ENCODE measurements around the gene TEKTIP1.
"Not testable (repeated sequence)": the region's sequence is repeated elsewhere in the genome, so short reads cannot be mapped to it uniquely, and the experiment has no call there.

TEKTIP1 gene

DNA sequence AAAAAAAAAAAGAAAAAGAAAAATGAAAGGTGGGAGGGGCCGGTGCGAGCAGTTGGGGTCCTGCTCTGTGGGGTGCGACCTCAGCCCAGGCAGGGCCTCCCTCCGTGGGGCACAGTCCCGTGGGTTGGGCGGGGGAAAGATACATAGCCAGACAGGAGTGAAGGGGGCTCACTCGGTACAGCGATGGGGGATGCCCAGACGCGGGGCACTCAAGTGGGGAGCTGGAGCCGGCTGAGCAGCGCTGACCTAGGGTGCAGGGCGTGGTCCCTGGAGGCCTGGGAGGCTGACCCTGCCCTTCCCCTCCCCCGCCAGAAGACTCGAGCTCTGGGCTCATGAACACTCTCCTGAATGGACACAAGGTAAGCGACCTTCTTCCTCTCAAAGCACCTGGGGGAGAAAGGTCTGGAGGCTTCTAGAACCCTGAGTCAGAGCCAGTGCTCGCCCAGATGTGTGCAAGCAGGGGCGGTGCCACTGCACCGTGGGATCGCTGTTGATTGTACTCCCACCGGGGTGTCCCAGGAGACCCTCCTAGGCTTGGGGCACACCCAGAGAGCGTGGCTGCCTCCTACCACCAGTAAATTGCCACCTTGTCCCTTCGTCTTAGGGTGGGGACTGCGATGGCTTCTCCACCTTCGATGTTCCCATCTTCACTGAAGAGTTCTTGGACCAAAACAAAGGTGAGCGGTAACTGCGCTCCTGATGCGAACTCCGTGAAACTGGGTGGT is 37.1 kb downstream of the TEKTIP1 start:
- no peaks in the 10 kb centered on the region for H3K9me3 ChIP-seq (ENCODE audit: control insufficient read depth, low read depth, low read length)
- no peaks in the 10 kb centered on the region for H3K36me3 ChIP-seq (ENCODE audit: control insufficient read depth, low read depth, low read length)
- no peak overlapping the region for H3K9ac ChIP-seq (ENCODE audit: low read length)
- no peak overlapping the region for H3K27ac ChIP-seq (ENCODE audit: low read length)
- peak overlapping the region; percentile 53 for H3K4me3 ChIP-seq (ENCODE audit: low read length)
- H3K4me1 ChIP-seq (ENCODE audit: control insufficient read depth, low read depth, low read length), result peaks cover 10% of the 10 kb centered on the region
- no peaks in the 10 kb centered on the region for H3K27me3 ChIP-seq (ENCODE audit: control insufficient read depth, insufficient read depth, low read length)

DNA sequence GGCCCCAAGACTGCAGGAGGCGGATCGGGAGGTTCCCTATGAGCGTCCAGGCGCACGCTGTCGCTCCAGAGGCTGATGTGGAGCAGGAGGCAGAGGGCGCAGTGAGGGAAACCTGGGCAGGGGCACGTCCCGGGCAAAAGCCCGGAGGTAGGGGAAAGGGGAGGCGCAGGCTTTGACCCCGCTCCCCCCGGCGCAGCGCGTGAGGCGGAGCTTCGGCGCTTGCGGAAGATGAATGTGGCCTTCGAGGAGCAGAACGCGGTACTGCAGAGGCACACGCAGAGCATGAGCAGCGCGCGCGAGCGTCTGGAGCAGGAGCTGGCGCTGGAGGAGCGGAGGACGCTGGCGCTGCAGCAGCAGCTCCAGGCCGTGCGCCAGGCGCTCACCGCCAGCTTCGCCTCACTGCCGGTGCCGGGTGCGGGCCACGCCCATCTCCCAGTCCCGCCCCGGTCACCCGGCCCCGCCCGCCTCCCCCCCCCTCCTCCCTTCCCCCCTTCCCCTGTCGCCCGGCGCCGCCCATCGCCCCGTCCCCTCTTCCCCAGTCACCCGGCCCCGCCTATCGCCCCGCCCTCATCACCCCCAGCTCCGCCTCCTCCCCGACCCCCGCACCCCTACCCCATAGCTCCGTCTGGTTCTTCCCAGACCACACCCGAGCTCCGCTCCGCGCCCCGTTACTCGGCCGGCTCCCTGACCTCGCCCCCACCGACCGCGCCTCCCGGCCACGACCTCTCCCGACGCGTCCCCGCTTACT is 37.9 kb downstream of the TEKTIP1 start:
- peak overlapping the region; percentile 53 for H3K4me3 ChIP-seq (ENCODE audit: low read length)
- no peak overlapping the region for H3K9ac ChIP-seq (ENCODE audit: low read length)
- no peak overlapping the region for H3K27ac ChIP-seq (ENCODE audit: low read length)
- H3K4me1 ChIP-seq (ENCODE audit: control insufficient read depth, low read depth, low read length), result peaks cover 10% of the 10 kb centered on the region
- no peaks in the 10 kb centered on the region for H3K27me3 ChIP-seq (ENCODE audit: control insufficient read depth, insufficient read depth, low read length)
- no peaks in the 10 kb centered on the region for H3K36me3 ChIP-seq (ENCODE audit: control insufficient read depth, low read depth, low read length)
- H3K9me3 ChIP-seq (ENCODE audit: control insufficient read depth, low read depth, low read length), result no peaks in the 10 kb centered on the region

DNA sequence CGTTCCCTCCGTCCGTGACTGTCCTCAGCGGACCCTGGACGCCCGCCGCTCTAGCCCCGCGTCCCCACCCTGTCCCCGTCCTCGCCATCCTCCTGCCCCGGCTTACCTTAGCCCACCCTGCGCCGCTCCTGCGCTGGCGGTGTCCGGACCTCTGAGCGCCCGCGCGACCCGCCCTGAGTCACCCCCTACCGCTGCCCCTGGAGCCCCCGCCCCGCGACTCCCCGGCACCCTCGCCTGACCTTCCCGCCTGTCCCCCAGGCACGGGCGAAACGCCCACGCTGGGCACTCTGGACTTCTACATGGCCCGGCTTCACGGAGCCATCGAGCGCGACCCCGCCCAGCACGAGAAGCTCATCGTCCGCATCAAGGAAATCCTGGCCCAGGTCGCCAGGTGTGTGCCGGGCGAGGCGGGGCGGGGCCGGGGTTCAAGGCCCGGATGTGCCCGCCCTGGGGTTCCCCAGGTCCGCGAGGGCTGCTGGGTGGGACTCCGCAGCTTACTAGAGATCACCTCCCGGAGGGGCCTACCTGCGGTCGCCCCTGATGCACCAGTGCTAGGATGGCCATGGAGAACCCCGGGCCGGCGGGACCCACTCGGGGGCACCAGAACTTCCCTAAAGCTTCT is 38.9 kb downstream of the TEKTIP1 start:
- H3K27ac ChIP-seq (ENCODE audit: low read length), result no peak overlapping the region
- H3K36me3 ChIP-seq (ENCODE audit: control insufficient read depth, low read depth, low read length), result no peaks in the 10 kb centered on the region
- no peaks in the 10 kb centered on the region for H3K27me3 ChIP-seq (ENCODE audit: control insufficient read depth, insufficient read depth, low read length)
- H3K9me3 ChIP-seq (ENCODE audit: control insufficient read depth, low read depth, low read length), result no peaks in the 10 kb centered on the region
- peaks cover 6% of the 10 kb centered on the region for H3K4me1 ChIP-seq (ENCODE audit: control insufficient read depth, low read depth, low read length)
- no peak overlapping the region for H3K4me3 ChIP-seq (ENCODE audit: low read length)
- no peak overlapping the region for H3K9ac ChIP-seq (ENCODE audit: low read length)

DNA sequence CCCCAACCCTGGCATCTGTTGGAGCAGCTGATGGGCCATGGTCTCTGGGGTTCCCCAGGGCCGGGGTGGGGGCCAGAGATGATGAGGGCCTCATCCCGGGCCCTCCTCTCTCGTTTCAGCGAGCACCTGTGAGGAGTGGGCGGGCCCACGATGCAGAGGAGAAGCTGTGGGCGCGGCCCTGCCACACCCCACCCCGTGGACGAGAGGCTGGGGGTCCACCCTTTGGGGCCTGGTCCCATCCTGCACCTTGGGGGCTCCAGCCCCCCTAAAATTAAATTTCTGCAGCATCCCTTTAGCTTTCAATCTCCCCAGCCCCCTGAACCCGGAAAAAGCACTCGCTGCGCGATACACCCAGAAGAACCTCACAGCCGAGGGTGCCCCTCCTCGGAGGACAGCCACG is 39.4 kb downstream of the TEKTIP1 start:
- Histone ChIP-seq H3K27me3 (ENCODE audit: control insufficient read depth, insufficient read depth, low read length) (no peaks in the 10 kb centered on the region), H3K27ac (ENCODE audit: low read length) (no peak overlapping the region), H3K9me3 (ENCODE audit: control insufficient read depth, low read depth, low read length) (no peaks in the 10 kb centered on the region), H3K36me3 (ENCODE audit: control insufficient read depth, low read depth, low read length) (no peaks in the 10 kb centered on the region), H3K4me3 (ENCODE audit: low read length) (no peak overlapping the region), H3K9ac (ENCODE audit: low read length) (no peak overlapping the region), H3K4me1 (ENCODE audit: control insufficient read depth, low read depth, low read length) (peaks cover 6% of the 10 kb centered on the region)

DNA sequence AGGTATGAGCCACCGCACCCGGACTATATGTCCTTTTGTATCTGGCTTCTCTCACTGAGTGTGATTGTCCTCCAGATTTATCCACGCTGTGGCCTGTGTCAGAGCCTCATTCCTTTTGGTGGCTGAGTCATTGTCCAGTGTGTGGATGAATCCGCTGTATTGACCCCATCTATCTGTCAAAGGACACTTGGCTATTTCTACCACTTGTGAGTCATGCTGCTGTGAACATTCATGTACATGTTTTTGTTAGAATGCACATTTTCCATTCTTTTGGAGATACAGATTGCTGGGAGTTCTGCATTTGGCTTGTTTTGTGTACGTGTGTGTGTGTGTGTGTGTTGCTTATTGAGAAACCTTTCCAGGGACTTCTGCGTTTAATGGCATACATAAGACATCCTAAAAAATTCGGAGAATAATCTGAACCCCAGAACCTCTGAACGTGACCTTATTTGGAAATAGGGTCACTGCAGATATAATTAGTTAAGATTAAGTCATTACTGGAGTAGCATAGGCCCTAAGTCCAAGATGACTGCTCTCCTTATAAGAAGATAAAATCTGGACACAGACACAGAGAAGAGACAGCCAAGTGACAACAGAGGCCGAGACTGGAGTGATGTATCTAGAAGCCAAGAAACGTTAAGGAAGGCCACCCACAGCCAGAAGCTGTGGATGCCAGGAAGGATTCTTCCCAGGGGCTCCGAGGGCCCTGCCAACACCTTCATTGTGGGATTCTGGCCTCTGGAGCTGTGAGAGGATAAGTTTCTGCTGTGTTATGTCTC is 41.4 kb downstream of the TEKTIP1 start:
- no peak overlapping the region for H3K27ac ChIP-seq (ENCODE audit: low read length)
- peaks cover 6% of the 10 kb centered on the region for H3K4me1 ChIP-seq (ENCODE audit: control insufficient read depth, low read depth, low read length)
- H3K9ac ChIP-seq (ENCODE audit: low read length), result no peak overlapping the region
- no peaks in the 10 kb centered on the region for H3K36me3 ChIP-seq (ENCODE audit: control insufficient read depth, low read depth, low read length)
- H3K4me3 ChIP-seq (ENCODE audit: low read length), result no peak overlapping the region
- H3K27me3 ChIP-seq (ENCODE audit: control insufficient read depth, insufficient read depth, low read length), result peaks cover 6% of the 10 kb centered on the region
- H3K9me3 ChIP-seq (ENCODE audit: control insufficient read depth, low read depth, low read length), result no peaks in the 10 kb centered on the region

DNA sequence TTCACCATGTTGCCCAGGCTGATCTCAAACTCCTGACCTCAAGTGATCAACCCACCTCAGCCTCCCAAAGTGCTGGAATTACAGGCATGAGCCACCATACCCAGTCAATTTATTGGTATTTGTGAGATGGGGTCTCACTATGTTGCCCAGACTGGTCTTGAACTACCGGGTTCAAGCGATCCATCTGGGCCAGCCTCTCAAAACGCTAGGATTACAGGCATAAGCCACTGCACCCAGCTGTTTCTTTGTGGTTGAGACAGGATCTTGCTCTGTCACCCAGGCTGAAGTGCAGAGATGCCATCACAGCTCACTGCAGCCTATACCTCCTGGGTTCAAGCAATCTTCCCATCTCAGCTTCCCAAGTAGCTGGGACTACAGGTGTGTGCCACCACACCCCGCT is 42.8 kb downstream of the TEKTIP1 start:
- not testable (repeated sequence) for H3K9ac ChIP-seq (ENCODE audit: low read length); H3K4me3 ChIP-seq (ENCODE audit: low read length); H3K4me1 ChIP-seq (ENCODE audit: control insufficient read depth, low read depth, low read length); H3K36me3 ChIP-seq (ENCODE audit: control insufficient read depth, low read depth, low read length); H3K9me3 ChIP-seq (ENCODE audit: control insufficient read depth, low read depth, low read length); H3K27ac ChIP-seq (ENCODE audit: low read length)
- peaks cover 20% of the 10 kb centered on the region for H3K27me3 ChIP-seq (ENCODE audit: control insufficient read depth, insufficient read depth, low read length)

DNA sequence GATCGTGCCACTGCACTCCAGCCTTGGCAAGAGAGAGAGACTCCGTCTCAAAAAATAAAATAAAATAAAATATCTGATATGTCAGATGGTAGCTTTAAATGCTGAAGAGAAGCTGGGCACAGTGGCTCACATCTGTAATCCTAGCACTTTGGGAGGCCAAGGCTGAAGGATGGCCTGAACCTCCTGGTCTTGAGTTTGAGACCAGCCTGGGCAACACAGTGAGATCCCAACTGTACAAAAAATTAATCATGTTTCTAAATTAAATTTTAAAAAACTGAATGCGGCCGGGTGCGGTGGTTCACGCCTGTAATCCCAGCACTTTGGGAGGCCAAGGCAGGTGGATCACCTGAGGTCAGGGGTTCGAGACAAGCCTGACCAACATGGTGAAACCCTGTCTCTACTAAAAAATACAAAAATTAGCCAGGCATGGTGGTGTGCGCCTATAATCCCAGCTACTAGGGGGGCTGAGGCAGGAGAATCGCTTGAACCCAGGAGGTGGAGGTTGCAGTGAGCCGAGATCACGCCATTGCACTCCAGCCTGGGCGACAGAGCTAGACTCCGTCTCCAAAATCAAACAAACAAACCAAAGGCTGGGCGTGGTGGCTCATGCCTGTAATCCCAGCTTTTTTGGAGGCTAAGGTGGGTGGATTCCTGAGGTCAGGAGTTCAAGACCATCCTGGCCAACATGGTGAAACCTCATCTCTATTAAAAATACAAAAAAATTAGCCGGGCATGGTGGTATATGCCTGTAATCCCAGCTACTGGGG is 45.2 kb downstream of the TEKTIP1 start:
- not testable (repeated sequence) for H3K9me3 ChIP-seq (ENCODE audit: control insufficient read depth, low read depth, low read length); H3K9ac ChIP-seq (ENCODE audit: low read length); H3K36me3 ChIP-seq (ENCODE audit: control insufficient read depth, low read depth, low read length); H3K27ac ChIP-seq (ENCODE audit: low read length); H3K4me3 ChIP-seq (ENCODE audit: low read length); H3K4me1 ChIP-seq (ENCODE audit: control insufficient read depth, low read depth, low read length)
- peaks cover 30% of the 10 kb centered on the region for H3K27me3 ChIP-seq (ENCODE audit: control insufficient read depth, insufficient read depth, low read length)

DNA sequence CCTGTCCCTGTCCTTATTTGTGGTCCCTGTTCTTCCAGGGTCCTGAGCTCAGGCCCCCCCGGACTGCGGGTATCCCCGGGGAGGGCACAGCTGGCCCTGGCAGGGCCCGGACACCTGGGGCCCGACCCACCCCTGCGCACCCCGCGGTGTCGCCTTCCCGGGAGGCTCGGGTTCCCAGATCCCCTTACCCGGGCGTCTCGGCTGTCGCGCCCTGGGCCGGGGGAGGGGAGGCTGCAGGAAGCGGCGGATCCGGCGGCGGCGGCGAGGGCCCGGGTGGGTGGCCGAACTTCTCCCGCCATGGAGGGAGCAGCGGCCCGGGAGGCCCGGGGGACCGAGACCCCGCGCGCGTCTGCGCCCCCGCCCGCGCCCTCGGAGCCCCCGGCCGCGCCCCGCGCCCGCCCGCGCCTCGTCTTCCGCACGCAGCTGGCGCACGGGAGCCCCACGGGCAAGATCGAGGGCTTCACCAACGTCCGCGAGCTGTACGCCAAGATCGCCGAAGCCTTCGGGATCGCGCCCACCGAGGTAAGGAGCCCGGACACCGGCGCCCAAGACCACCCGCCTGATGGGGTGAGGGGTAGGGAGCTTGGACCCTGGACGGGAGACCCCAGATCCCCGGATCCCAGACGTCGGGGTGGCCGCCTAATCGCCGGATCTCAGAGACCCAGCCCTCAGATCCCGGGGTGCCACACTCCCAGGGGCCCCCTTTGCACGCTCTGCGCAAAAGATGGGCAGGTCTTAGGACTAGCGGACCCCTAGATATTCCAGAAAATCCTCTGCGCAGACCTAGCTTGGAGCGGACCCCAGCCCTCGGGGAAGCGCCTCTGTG is 46.5 kb downstream of the TEKTIP1 start, which contains the start of gene GIPC3:
Gene GIPC3 (plus strand): TSS at position 178 of the 826 bp plus-strand sequence. CDS start 120 bp downstream, at position 298.
- Histone ChIP-seq H3K27me3 (ENCODE audit: control insufficient read depth, insufficient read depth, low read length) (peaks cover 30% of the 10 kb centered on the region), H3K4me3 (ENCODE audit: low read length) (no peak within 1 kb of the TSS), H3K4me1 (ENCODE audit: control insufficient read depth, low read depth, low read length) (no peaks in the 10 kb centered on the region), H3K9me3 (ENCODE audit: control insufficient read depth, low read depth, low read length) (no peaks in the 10 kb centered on the region), H3K36me3 (ENCODE audit: control insufficient read depth, low read depth, low read length) (no peaks in the 10 kb centered on the region), H3K9ac (ENCODE audit: low read length) (no peak within 1 kb of the TSS), H3K27ac (ENCODE audit: low read length) (no peak within 1 kb of the TSS)

DNA sequence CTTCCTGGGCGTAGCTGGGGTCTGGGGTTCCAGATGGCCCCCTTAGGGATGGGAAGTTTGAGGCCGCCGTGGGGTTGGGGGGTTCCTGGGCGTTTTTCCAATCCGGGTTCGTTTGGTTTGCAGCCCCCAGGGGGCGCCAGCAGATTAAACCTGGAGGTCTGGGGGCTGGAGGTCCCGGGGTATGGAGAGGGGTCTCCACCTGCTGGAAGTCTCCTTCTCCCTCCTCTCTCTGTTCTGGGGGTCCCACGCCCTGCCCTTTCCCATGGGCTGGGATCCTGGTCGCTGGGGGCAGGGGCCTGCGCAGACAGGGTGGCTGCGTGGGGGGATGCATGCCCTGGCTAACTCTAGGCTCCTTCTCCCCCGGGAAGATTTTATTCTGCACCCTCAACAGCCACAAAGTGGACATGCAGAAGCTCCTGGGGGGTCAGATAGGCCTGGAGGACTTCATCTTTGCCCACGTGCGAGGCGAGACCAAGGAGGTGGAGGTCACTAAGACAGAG is 47.2 kb downstream of the TEKTIP1 start:
- Histone ChIP-seq H3K9ac (ENCODE audit: low read length) (no peak overlapping the region), H3K27ac (ENCODE audit: low read length) (no peak overlapping the region), H3K9me3 (ENCODE audit: control insufficient read depth, low read depth, low read length) (no peaks in the 10 kb centered on the region), H3K4me3 (ENCODE audit: low read length) (no peak overlapping the region), H3K4me1 (ENCODE audit: control insufficient read depth, low read depth, low read length) (no peaks in the 10 kb centered on the region), H3K27me3 (ENCODE audit: control insufficient read depth, insufficient read depth, low read length) (peaks cover 30% of the 10 kb centered on the region), H3K36me3 (ENCODE audit: control insufficient read depth, low read depth, low read length) (no peaks in the 10 kb centered on the region)

DNA sequence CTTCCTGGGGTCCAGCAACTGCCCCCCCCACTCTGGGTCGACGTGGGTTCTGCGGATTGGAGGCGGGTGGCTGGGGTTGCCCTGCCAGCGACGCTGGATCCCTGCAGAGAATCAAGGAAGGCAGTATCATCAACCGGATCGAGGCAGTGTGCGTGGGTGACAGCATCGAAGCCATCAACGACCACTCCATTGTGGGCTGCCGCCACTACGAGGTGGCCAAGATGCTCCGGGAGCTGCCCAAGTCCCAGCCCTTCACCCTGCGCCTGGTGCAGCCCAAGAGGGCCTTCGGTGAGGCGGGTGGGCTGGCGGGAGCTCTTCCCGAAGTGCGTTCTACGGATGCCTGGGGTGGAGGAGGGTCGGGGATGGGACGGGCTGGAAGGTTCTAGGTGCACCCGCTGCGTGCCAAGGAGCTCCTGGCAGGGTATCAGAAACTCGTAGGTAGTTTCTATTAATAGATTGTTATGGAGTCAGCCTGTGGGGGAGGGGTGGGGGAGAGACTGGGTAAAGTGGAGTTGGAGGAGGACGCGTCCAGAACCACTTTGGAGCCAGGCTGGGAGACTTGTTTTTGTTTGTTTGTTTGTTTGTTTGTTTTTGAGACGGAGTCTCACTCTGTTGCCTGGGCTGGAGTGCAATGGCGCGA is 47.9 kb downstream of the TEKTIP1 start:
- H3K27ac ChIP-seq (ENCODE audit: low read length), result no peak overlapping the region
- no peaks in the 10 kb centered on the region for H3K4me1 ChIP-seq (ENCODE audit: control insufficient read depth, low read depth, low read length)
- no peak overlapping the region for H3K9ac ChIP-seq (ENCODE audit: low read length)
- H3K9me3 ChIP-seq (ENCODE audit: control insufficient read depth, low read depth, low read length), result no peaks in the 10 kb centered on the region
- no peak overlapping the region for H3K4me3 ChIP-seq (ENCODE audit: low read length)
- H3K27me3 ChIP-seq (ENCODE audit: control insufficient read depth, insufficient read depth, low read length), result peaks cover 30% of the 10 kb centered on the region
- no peaks in the 10 kb centered on the region for H3K36me3 ChIP-seq (ENCODE audit: control insufficient read depth, low read depth, low read length)
